HG02571 (cell line): ENCODE data around the gene MPPE1.
"Not testable (repeated sequence)": the region's sequence is repeated elsewhere in the genome, so short reads cannot be mapped to it uniquely, and the experiment has no call there.

ENCODE experiments used
- ATAC-seq: cut with Tn5 transposase; IDR thresholded peaks from one replicate; pipeline ENCODE4 v1.9.1; 2021; ENCODE audit warnings: mild to moderate bottlenecking, moderate library complexity; ENCODE audit not compliant: unreplicated experiment

MPPE1 gene

GRCh38 chr18:11908182-11909060 is at the start of gene MPPE1:
TSS of gene MPPE1 (minus strand) at chr18:11908317. CDS start at chr18:11897264, 11,053 bp downstream.
- ATAC-seq: peak; percentile 89

GRCh38 chr18:11957636-11958035 is 49.5 kb upstream of the MPPE1 start:
- no peak for ATAC-seq

- no peak for ATAC-seq
Observed at GRCh38 chr18:11956371-11957308, 48.5 kb upstream of the MPPE1 start.

- ATAC-seq: no peak
Observed at GRCh38 chr18:11955239-11956029, 47.3 kb upstream of the MPPE1 start.

GRCh38 chr18:11953113-11953512 is 45.0 kb upstream of the MPPE1 start:
- no peak for ATAC-seq

DNA sequence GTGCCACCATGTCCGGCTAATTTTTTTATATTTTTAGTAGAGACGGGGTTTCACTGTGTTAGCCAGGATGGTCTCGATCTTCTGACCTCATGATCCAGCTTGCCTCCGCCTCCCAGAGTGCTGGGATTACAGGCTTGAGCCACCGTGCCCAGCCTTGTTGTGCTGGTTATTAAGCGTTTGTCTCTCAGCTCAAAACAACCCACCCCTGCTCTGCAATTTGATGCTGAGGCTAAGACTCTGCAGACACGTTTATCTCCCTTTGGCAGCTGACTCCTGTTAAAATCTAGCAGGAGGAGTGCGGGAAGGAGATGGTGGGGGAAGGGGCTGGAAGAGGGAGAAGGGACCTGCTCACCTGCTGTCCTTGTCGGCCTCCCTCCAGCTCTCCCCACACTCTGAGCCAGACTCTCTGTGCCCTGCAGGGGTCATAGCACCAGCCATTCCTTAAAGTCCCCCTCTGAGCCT is 43.3 kb upstream of the MPPE1 start:
- no peak for ATAC-seq

DNA sequence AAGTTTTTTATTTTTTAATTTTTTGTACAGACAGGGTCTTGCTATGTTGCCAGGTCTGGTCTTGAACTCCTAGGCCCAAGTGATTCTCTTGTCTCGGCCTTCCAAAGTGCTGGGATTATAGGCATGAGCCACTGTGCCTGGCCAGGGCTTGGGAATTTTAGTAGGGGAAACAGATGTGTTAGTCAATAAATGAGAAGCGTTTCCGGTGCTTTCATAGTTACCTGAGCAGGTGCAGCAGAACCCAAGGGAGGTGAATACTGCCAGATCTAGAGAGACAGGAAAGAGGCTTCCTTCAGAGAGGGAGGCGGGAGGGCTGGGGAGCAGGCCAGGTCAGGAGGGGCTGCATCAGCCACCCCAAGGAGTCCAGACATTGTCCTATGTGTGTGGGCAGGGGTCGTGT is 42.7 kb upstream of the MPPE1 start:
- ATAC-seq: no peak

DNA sequence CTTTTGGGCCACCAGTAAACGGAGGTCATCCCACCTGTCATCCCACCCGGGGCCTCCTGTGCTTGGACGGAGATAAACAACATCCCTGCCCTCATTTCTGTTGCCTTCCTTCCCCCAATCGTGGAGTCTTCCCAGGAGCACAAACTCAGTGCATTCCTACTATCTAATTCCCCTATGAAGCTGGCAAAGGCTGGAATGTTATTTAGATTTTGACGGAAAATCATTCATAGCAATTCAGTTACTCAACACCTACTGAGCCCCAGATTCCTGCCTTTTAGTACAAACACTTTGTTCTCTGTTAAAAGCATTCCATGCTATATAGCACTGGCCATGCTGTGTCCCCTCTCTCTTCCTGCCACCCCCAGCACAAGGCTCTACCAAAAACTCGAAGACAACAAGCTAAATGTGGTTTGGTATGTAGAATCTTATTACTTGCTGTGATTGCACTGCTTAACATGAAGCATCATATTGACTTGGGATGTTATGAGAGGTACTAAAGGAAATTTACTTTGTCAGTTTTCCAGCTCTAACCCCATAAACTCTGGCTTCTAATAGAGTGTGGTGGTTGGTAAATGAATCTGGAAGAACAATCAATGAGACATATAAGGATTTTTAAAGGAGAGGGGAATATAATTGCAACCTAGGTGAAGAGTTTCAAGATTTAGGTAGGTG is 40.9 kb upstream of the MPPE1 start:
- ATAC-seq: no peak

DNA sequence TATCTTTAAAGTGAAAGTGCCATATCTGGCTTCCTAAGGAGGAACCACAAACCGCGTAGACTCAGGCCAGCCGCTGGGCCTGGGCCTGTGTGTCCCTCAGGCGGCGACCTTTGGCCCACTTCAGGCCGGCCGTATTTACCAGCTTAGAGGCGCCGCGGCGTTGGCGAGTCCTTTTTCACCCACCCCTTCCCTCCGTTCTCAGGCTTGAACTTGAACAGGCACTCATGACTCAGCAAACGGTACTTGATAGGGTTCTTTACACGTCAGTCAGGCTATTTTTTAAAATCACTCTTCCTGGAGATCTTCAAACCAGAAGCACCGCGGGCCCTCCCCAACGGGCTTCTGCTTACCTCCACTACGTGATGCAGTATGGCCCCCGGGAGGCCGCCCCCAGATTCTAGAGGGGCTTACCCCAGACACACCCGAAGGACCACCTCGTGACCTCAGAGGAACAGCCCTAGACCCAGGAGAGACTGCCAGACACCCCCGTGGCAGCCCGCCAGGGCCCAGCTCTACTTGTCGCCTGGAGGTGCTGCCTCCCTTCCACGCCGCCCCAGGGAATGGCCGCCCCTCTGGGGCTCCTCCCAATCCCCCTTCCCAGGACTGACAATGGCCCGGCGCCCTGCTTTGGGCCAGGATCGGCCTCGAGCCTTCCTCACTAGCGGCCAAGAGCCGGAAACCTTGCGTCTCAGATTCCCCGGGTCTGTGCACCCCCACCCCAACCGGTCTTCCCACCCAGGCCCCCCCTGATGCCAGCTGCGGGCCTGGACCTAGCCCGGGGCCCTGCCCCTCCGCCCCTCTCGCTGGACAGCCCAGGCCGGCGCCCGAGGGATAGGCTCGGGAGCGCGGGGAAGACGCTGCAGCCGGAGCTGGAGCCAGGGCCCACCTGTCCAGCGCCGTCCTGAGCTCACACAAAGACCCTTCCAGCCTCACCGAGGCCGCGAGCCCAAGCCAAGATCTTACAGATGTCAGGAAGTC is 39.4 kb upstream of the MPPE1 start:
- peak; percentile 82 for ATAC-seq

- ATAC-seq: no peak
Observed at GRCh38 chr18:11946756-11947155, 38.6 kb upstream of the MPPE1 start.

DNA sequence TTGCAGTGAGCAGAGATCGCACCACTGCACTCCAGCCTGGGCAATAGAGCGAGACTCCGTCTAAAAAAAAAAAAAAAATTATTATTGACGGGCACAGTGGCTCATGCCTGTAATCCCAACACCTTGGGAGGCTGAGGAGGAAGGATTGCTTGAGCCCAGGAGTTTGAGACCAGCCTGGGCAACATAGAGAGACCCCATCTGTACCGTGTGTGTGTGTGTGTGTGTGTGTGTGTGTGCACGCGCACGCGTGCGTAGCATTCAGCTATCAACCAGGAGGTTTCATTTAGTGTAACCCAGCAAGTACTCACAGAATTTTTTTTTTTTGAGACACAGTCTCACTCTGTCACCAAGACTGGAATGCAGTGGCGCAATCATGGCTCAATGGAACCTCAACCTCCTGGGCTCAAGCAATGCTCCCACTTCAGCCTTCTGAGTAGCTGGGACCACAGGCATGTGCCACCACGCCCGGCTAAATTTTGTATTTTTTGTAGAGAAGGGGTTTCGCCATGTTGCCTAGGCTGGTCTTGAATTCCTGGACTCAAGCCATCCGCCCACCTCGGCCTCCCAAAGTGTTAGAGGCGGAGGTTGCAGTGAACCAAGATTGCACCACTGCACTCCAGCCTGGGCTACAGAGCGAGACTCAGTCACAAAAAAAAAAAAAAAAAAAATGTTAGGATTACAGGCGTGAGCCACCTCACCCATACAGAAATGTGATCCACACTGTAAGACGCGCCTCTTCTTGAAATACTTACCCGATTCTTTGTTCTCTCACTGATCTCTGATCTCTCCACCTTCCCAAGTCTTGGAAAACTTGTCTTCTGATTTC is 37.9 kb upstream of the MPPE1 start:
- ATAC-seq: not testable (repeated sequence)

GRCh38 chr18:11944786-11945185 is 36.7 kb upstream of the MPPE1 start:
- no peak for ATAC-seq

DNA sequence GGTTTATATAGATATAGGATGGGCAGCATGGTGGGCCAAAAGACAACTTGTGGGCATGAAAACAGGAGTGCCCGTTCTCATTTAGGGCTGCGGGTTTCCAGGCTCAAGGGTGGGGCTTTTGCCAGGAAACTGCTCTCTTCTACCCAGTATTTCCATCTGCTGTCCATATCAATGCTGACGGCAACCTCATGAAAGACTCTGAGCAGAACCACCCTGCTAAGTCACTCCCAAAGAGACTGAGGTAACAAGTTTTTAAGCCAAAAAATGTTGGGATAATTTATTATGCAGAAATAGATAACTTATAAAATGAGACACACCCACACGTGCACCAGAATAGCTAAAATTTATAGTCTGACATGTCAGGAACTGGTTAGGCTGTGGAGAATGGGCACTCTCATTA is 36.1 kb upstream of the MPPE1 start:
- ATAC-seq: no peak

DNA sequence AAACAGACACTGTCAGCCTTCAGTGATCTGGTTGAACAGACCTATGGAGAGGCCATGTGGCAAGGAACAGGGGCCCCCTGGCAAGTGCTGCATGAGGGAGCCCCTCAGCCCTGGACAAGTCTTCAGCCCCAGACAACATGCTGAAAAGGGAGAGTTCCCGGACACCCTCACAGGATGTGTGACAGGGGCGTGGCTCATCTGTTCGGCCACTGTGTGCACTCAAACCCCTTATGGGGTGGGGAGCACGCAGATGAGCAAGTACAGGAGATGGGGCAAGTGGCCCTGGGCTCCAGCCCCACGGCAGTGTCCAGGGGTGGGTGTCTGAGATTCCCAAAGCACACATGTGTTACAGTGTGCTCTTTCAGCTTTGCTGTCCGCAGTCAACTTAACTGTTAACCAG is 35.4 kb upstream of the MPPE1 start:
- no peak for ATAC-seq

DNA sequence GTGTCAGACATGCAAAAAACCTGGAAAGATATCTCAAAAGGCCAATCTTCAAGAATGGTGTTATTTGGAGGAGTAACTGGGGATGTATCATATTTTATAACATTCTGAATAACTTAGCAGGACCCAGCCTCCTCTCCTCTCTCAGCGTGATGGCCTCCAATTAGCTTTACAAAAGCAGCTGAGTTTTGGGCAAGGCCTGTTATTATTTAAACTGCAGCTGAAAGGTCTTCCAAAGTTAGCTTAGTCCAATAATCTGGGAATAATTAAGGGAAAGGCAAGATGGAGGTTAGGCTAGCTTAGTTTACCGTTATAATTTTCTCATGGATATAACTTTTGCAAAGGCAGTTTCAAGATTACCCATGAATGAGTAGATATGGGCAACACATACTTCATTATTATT is 32.8 kb upstream of the MPPE1 start:
- ATAC-seq: no peak

GRCh38 chr18:11937874-11938478 is 29.9 kb upstream of the MPPE1 start:
- ATAC-seq: no peak

- ATAC-seq: no peak
Observed at GRCh38 chr18:11932393-11932792, 24.3 kb upstream of the MPPE1 start.

GRCh38 chr18:11927497-11927896 is 19.4 kb upstream of the MPPE1 start:
- ATAC-seq: no peak
